Middle frontal gyrus (tissue), 1 donor: Measurements from ENCODE around the gene REPS1.
"Not testable (repeated sequence)": the region's sequence is repeated elsewhere in the genome, so short reads cannot be mapped to it uniquely, and the experiment has no call there.

ENCODE experiments used
- DNase-seq: peaks from one replicate; pipeline ENCODE4 v3.0.0-alpha.2; 2015; ENCODE audit warnings: low spot score; ENCODE audit errors: extremely low spot score

The REPS1 gene

DNA sequence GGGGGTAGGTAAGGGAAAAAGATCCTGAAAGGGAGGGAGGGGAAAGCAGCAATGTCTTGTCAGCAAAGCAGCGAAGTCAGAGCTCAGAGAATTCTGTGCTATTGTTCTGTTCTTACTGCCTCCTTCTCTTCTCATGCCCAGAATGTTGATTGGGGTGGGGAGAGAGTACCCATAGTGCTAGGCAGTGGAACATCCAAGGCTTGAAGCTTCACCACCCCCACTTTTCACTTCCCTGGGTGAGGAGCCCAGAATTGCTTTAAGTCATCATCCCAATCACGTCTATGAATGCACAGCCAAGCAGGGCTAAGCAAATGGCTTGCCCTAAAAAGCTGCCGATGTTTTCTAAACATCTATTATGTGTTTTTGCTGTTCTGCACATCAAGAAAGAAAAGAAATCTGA is 16.5 kb downstream of the REPS1 start:
- peak; percentile 49 for DNase-seq

DNA sequence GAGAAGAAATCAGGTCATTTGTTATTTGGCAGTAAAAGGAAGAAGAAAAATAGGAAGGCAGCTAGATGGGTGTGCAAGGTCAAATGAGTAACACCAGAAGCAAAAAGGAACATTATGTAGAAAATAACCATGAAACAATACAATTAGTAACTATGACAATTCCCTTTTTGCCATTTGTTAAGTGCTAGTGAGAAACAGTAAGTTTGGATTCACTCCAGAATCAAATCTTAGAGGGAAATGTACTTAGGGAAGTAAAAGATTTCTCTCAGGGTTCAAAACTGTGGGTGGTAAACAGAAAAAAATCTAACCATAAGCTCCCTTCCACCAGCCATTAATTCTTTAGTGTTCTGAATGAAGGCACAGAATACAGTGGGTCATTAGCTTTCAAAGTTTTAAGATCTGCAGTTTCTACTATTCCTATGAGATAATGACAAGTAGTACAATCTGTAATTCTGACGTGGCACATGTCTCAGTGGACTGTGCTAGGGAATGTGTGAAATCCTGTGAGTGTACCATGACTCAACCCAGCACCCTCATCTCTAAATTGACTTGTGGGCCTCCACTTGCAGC is 17.1 kb downstream of the REPS1 start:
- no peak for DNase-seq

DNA sequence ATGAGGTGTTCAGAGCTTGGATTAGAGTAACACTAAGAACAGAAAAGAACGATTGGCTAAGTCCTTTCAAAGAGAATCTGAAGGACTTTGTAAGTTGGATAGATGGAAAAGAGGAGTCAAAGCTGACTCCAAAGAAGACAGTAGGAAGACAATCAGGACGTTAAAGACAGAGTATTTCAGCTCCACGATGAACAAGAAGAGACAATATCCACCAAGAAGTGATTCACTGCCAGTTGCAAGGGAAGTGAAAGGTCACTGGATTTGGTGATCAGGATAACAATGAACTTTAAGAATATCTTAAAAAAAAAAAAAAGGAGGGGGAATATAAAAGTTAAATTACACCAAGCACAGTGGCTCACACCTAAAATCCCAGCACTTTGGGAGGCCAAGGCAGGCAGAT is 17.9 kb downstream of the REPS1 start:
- no peak for DNase-seq

DNA sequence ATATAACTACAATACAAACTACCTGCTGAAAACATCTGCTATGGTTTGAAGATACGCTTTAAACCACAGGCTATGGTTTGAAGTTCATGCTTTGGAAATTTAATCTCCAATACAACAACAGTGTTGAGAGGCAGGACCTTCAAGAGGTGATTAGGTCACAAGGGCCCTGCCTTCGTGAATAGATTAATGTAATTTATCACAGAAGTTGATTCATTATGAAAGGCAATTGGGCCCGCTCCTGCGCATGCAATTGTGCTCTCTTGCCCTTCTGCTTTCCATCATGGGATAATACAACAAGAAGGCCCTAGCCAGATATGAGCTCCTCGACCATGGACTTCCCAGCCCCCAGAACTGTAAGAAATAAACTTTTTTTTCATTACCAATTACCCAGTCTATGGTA is 21.2 kb downstream of the REPS1 start:
- no peak for DNase-seq

DNA sequence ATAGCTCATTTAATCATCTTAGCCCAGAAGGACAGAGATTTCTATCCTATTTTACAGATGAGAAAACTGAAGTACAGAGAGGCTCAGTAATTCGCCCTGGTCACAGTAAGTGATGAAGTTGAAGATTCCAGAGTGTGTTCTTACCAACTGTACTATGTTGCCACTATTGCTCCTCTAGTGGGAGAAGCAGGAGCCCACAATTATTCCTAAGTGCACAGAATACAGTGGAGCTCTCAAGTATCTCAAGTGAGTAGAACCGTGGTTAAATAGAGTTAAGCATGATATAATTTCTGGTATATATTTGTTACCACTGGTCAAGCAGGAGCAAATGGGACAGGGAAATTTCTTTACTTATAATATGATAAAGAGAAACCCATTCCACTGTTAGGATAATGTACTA is 22.1 kb downstream of the REPS1 start:
- DNase-seq: no peak

DNA sequence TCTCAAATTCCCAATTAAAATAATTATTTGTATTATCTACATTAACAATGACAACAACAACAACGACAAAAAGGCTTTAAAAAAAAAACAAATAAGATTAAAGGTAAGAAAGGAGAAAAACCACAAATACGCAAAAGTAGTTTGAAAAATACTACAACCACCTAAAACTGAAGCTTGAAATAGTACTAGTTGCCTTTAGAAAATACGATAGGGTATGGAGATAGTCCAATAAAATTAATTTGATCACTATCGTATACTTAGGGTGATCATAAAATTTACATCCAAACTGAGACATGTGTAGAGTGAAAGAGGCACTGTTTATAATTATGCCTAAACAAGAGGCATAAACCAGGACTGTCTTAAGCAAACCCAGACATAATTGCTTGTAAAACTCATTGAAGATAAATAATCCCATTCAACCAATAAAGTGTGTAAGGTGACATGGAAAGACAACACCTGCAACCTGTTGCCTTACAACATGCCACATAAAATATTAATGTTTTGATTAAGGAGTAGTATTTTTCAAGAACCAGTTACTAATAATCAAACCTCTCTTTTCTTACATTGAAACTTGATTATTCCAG is 22.7 kb downstream of the REPS1 start:
- no peak for DNase-seq

DNA sequence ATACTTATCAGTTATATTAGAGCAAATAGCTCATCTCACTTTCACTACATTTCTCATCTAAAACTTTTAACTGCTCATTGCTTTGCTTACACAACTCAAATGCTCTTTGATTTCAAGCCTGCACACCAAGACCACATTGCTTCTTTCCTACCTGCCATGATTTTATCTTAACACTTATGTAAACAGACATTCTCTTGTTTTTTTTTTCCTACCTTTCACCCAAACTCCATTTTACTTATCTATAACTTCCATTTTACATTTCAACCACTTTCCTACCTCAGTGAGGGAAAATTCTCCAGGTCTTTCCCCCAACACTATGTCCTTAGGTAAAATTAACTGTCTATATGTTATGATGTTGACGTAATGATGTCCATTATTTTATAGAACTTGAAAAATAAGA is 24.0 kb downstream of the REPS1 start:
- no peak for DNase-seq

DNA sequence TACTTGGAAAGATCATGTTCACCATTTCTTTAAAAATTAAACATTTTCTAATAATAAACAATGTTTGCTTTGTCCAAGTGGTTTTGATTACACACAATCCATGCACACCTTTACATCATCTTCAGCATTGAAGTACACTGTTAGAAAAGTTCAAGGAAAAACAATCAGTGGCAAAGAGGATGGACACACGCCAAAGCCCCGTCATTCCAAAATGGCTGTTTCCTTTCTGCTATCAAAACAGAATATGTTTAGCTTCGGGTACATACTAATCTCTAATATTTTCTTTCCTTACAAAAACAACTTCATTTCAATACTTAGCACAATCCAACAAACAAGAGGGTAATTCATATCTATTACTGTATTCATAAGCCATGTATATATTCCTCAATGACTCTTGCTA is 24.5 kb downstream of the REPS1 start:
- DNase-seq: no peak

DNA sequence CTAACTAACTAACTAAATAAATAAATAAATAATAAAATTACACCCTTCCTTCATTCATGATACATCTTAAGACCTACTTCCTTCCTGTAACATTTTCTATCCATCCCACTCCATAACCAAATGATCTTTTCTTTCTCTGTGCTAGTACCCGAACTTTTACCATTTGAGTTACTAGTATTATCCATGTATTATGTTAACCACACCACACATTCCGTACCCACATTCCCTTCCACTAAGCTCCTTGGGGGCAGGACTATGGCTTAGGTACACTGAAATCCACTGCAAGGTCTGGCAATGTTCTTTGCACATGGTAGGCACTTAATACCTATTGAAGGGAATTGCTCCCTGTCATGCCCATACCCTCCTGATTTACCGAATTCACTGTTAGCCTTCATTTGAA is 24.9 kb downstream of the REPS1 start:
- no peak for DNase-seq

DNA sequence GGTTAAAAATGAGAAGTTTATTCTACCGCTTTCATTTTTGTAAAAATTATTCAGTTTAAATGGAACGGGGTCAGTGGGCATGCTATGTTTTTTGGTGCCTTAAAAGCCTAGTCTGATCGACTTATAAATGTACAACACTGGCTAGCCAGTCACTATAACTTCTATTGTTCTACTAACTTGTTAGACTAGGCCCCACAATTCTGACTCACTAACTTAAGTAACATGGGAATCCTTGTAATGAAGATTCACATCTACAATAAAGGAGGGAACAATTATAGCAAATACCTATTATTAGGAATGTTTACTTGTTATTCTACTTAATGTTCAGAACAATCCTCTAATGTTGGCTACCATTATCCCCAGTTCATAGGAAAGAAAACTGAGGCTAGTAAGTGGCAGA is 28.5 kb downstream of the REPS1 start:
- DNase-seq: no peak

DNA sequence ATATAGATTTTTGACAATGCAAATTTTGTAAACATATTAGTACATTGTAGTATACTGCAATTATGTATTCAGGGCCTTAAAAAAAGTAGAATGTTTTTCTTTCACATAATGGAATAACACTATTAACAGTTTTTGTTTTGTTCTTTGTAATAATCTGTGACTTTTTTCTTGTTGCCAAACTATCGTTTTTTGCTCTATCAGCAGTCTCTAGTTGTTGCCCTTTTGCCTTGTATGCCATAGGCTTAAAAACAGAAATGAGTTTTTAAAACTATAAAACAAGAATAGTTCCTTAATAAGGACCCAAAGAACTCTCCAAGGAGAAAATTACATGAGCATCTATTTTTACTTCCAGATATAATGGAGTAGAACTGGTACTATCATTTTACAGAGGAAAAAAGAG is 29.5 kb downstream of the REPS1 start:
- no peak for DNase-seq

DNA sequence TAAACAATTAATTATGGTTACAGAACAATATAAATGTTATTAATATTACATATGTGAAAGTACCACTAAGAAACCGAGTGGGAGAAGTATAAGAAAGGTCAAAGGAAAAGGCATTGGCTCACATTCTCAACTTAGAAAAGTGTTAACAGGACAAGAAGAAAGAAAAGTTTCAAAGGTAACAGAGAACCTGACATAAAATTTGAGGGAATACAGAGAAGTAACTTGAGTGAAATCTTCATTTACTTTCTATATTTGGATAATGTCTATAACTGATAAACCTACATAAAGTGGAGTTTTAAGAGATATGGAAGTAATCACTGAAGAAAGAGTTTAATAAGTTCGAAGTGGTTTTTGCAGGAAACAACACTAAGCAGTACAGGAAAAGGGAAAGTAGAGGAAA is 30.1 kb downstream of the REPS1 start:
- no peak for DNase-seq

DNA sequence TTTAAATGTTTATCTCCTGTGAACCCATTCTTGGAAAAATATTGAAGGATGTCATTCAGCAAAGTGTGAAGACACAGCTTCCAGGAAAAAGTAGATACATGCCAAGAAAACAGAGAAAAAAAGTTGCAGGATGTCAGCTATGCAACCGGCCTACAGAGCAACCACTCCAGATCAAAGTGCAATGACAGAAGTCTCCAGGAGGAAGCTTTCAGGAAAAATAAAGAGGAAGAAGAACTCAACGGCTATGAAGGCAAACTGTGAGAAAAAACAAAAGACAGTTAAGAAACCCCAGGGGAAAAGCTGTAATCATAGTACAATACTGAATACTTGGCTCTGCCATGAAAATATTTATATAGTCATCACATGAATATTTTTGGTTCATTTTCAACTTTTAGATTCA is 30.6 kb downstream of the REPS1 start:
- no peak for DNase-seq

DNA sequence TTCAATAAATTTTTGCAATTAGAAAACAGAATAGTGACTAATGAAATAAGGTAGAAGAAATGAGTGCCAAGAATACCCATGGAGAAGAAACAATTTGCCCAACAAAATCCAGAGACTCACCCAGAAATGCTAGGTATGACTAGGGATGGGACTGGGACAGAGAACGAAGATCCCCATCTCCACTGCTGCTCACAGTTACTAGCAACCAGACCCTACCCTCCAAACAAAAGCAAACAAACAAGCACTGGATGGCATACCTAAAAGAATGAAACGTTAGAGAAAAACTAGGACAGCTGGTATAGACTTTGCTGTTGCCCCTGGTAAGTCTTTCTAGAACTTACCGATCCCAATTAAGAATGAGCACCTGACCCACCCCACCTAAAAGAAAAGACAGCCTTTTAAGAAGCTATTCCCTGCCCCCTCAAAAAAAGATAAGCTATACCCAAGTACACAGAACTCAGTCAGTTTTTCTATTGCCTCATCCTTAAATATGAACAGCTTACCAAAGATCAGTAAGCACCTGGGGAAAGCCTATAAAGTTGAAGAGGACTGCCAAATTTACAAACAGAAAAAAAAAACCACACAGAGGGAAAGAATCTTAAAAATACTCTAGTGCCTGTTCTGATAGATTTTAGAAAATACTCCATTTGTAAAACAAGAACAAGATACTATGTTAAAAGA is 31.7 kb downstream of the REPS1 start:
- no peak for DNase-seq

DNA sequence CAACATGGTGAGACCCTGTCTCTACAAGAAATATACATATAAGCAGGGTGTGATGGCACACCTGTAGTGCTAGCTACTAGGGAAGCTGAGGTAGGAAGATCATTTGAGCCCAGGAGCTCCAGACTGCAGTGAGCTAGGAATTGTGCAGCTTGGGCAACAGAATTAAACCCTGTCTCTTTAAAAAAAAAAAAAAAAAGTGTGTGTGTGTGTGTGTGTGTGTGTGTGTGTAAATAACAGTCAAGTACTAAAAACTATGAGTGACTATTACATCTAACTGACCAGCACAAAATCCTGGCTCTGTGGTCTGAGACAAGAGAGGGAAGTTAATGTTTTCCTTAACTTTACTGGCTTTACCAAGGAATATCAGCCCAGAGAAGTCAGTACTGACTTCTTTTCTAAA is 32.8 kb downstream of the REPS1 start:
- no peak for DNase-seq

DNA sequence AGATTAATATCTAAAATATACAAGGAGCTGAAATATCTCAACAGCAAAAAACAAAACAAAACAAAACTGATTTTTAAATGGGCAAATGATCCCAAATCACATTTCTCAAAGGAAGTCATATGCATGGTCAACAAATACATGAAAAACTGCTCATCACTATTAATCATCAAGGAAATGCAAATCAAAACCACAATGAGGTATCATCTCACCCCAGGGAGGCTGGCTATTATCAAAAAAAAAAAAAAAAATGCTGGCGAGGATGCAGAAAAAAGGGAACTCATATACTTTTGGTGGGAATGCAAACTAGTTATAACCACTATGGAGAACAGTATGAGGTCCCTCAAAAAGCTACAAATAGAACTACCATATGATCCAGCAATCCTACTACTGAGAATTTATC is 34.6 kb downstream of the REPS1 start:
- no peak for DNase-seq

DNA sequence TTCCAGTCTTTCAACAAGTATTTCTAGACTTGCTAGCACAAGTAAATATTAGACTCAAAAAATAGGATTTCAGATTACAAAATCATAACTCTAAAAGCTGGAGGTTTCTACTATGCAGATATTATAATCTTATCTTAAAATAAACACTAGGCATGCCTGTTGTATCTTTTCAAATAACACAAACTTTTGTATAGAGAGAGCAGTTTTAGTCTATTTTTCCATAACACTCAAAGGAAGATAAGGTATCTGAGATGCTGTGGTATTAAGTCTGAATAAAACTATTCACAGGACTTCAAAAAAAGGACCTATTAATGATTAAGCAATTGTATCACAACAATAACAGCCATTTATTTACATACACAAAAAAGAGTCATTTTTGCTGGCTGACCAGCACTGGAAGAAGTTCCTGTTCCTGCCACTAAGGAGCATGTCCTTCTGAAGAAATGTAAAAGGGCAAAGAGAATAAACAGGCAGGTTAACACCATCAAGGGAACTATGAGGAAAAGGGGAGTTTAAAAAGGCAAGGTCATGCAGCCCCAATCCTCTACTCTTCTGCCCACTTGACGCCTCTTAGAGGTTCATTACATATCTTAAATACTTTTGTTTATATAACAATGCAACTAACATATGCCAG is 39.4 kb downstream of the REPS1 start:
- DNase-seq: no peak

DNA sequence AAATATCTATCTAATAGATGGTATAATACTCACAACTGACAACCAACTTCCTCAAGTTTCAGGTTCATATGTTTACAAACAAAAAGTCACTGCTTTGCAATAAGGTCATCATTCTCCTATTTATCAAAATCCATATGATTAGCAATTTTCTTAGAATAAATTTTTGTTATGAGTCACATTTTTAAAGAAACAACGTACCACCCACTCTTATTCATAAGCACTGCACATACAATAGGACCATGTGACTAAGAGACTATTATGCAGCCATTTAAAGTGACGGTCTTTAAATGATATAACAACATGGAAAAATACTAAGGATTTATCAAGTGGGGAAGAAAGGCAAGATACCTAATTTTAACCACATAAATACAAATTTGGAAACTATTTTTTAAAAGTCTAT is 40.0 kb downstream of the REPS1 start:
- no peak for DNase-seq

DNA sequence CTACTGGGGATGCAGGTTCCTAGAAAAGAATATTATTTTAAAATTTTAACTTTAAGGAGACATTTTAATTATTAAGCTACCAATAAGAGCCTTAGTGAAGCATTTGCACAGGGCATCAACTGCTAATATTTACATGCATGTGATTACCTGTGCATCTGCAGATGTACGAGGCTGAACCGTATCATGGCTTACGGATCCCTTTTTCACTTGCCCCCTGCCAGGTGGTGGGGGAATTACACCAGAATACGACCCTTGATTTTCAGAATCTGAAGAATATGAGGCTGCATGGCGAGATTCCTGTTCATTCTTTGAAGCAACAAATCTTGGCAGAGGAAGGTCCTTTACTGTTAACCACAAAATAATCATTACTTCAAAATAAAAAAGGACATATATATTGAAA is 42.7 kb downstream of the REPS1 start:
- DNase-seq: no peak

DNA sequence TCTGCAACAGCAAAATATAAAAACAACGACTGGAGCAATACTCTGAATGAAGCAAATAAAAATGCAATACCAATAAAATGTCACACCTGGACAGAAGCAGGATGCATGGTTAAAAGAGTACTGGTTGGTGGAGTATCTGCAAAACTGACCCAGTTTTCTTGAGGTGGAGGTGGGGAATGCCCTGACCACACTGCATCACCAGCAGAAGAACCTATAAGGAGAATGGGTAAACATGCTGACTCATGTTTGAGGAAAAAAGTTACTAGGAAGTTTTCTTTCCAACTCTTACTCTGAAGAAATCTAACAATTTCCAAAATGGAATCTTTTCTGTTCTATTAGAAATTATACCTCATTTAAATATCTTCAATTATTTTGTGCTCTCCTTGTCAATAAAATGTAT is 43.6 kb downstream of the REPS1 start:
- DNase-seq: no peak

DNA sequence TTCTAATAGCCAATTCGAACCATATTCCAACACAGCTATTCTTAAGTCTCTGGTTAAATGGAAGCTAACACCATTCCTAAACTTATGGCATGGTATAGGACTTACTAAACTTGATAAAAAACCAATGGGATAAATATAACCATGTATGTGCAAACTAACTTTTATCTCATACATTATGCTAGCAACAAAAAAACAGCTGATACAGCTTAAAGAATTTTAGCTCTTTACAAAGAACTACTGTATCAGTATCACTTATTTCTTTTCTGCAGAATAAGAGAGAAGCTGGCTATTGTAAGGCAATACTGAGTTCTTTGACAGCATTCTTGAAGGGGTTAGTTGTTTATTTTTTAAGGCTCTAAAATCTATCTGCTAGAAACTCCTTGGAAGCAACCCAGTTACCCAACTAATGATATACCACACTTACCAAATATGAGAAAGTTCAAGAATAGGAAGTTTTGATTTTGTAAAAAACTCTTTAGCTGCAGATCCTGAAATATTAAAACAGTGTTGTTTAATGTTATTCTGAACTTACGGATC is 44.9 kb downstream of the REPS1 start:
- no peak for DNase-seq

DNA sequence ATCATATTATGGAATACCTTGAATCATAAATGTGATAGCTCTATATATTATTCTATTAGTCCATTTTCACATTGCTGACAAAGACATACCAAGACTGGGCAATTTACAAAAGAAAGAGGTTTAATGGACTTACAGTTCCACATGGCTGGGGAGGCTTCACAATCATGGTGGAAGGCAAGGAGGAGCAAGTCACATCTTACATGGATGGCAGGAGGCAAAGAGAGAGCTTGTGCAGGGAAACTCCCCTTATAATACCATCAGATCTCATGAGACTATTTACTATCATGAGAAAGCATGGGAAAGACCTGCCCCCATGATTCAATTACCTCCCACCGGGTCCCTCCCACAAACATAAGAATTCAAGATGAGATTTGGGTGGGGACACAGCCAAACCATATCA is 51.2 kb downstream of the REPS1 start:
- not testable (repeated sequence) for DNase-seq

DNA sequence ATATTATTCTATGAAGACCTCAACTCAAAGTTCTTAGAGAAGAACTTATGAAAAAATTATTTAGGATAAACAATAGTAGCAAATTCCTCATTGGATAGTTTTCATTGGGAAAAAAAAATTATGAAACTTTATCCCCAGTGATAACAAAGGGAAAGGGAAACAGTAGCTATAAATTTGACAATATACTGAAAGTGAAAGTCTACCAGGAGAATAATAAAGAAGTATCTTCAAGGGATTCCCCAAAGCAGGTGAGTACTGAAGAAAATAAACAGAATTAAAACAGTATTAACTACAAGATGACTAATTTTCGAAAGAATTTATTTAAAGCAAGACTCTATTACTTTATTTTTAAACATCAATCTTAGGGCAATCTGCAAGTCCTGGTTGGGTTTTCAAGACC is 56.4 kb downstream of the REPS1 start:
- no peak for DNase-seq
